Measurements from ENCODE around the gene ASB10. TPM values are rescaled to one million over a fixed set of nuclear protein-coding genes. Genes with fewer than 3 reads are reported as not detected.
A peak's percentile ranks its signal among the peaks of the same experiment; 100 is the strongest.

The ASB10 gene
- total and polyA plus RNA-seq, 2 of the 13 experiments (the other 11 are each of a cell fraction or from before 2014, with no cell fraction given): not detected

DNA sequence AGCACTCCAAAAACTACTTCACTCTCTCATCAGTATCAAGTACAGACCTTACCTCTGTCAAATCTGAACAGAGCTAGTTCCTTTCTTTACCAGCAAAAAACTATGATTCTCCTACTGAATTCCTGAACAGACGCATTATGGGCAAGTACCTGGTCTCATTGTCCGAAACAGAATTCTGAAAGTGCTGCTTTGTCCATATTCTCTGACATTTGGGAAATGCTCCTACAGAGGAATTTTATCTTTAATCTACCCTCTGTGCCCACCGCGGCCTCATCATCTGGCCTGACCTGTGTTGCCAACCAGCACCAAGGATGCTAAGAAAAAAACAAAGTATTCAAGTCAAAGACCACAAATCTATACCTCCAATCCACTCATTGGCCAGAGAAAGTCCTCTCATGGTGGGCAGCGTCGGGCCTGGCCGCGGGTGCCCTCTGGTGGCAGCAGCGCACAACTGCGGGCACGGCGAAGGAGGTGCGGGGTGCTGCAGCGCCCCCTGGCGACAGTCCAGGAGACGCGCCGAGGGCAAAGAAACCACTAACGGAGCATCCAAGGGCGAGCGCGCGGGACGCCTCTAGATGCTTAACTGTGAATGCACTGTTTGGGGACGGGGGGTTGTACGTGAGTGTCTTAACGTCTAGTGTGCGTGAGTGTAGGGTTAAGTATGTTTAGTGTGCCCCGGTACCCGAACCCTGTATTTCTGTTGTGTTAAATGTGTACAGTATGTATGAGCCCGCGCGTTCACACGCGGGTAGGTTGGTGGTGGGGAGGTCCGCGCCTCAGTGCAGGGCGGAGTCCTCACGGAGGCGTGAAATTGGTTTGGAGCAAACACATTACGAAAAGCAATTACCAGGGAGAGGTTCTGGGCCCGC, 14.5 kb downstream of the ASB10 start (continued):
- TF ChIP-seq, protein P1, sequence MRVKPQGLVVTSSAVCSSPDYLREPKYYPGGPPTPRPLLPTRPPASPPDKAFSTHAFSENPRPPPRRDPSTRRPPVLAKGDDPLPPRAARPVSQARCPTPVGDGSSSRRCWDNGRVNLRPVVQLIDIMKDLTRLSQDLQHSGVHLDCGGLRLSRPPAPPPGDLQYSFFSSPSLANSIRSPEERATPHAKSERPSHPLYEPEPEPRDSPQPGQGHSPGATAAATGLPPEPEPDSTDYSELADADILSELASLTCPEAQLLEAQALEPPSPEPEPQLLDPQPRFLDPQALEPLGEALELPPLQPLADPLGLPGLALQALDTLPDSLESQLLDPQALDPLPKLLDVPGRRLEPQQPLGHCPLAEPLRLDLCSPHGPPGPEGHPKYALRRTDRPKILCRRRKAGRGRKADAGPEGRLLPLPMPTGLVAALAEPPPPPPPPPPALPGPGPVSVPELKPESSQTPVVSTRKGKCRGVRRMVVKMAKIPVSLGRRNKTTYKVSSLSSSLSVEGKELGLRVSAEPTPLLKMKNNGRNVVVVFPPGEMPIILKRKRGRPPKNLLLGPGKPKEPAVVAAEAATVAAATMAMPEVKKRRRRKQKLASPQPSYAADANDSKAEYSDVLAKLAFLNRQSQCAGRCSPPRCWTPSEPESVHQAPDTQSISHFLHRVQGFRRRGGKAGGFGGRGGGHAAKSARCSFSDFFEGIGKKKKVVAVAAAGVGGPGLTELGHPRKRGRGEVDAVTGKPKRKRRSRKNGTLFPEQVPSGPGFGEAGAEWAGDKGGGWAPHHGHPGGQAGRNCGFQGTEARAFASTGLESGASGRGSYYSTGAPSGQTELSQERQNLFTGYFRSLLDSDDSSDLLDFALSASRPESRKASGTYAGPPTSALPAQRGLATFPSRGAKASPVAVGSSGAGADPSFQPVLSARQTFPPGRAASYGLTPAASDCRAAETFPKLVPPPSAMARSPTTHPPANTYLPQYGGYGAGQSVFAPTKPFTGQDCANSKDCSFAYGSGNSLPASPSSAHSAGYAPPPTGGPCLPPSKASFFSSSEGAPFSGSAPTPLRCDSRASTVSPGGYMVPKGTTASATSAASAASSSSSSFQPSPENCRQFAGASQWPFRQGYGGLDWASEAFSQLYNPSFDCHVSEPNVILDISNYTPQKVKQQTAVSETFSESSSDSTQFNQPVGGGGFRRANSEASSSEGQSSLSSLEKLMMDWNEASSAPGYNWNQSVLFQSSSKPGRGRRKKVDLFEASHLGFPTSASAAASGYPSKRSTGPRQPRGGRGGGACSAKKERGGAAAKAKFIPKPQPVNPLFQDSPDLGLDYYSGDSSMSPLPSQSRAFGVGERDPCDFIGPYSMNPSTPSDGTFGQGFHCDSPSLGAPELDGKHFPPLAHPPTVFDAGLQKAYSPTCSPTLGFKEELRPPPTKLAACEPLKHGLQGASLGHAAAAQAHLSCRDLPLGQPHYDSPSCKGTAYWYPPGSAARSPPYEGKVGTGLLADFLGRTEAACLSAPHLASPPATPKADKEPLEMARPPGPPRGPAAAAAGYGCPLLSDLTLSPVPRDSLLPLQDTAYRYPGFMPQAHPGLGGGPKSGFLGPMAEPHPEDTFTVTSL (CRISPR knock-in tag; IDR thresholded peaks at IDR 0.05; ENCODE audit: borderline replicate concordance): no peak
- TF ChIP-seq GTF2F1 (IDR thresholded peaks at IDR 0.05; ENCODE audit: low read length) (no peak), ZNF614 (CRISPR knock-in tag; IDR thresholded peaks at IDR 0.05; ENCODE audit: borderline replicate concordance) (peak; percentile 78; the same call in 1 of the 2 replicates), ZNF441 (CRISPR knock-in tag; IDR thresholded peaks at IDR 0.05; ENCODE audit: borderline replicate concordance) (no peak), ZNF484 (CRISPR knock-in tag; IDR thresholded peaks at IDR 0.05; ENCODE audit: borderline replicate concordance, low read depth) (no peak), RELA (CRISPR knock-in tag; IDR thresholded peaks at IDR 0.05) (no peak), HNRNPL (IDR thresholded peaks at IDR 0.05; ENCODE audit: low read depth, low read length) (no peak), ZSCAN12 (CRISPR knock-in tag; IDR thresholded peaks at IDR 0.05) (no peak), PTBP1 (IDR thresholded peaks at IDR 0.05; ENCODE audit: low read depth, low read length, poor library complexity, severe bottlenecking) (peak; percentile 64), ZNF124 (CRISPR knock-in tag; IDR thresholded peaks at IDR 0.05) (peak; percentile 85), RBM22 (optimal IDR thresholded peaks at IDR 0.05; ENCODE audit: low read length) (no peak), NR0B2 (CRISPR knock-in tag; IDR thresholded peaks at IDR 0.05) (no peak), FOXM1 (CRISPR knock-in tag; IDR thresholded peaks at IDR 0.05) (no peak), RBFOX2 (IDR thresholded peaks at IDR 0.05; ENCODE audit: low read depth, low read length) (no peak), NFE2L2 (IDR thresholded peaks at IDR 0.05; ENCODE audit: low read length) (no peak)
- TF ChIP-seq, protein P2, sequence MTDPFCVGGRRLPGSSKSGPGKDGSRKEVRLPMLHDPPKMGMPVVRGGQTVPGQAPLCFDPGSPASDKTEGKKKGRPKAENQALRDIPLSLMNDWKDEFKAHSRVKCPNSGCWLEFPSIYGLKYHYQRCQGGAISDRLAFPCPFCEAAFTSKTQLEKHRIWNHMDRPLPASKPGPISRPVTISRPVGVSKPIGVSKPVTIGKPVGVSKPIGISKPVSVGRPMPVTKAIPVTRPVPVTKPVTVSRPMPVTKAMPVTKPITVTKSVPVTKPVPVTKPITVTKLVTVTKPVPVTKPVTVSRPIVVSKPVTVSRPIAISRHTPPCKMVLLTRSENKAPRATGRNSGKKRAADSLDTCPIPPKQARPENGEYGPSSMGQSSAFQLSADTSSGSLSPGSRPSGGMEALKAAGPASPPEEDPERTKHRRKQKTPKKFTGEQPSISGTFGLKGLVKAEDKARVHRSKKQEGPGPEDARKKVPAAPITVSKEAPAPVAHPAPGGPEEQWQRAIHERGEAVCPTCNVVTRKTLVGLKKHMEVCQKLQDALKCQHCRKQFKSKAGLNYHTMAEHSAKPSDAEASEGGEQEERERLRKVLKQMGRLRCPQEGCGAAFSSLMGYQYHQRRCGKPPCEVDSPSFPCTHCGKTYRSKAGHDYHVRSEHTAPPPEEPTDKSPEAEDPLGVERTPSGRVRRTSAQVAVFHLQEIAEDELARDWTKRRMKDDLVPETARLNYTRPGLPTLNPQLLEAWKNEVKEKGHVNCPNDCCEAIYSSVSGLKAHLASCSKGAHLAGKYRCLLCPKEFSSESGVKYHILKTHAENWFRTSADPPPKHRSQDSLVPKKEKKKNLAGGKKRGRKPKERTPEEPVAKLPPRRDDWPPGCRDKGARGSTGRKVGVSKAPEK (CRISPR knock-in tag; IDR thresholded peaks at IDR 0.05; ENCODE audit: borderline replicate concordance): no peak
